Stimulated activated CD4-positive, alpha-beta T cell treated with anti-CD3 and anti-CD28 coated beads, Interleukin-15, amount 100 ng/mL, for 24 hours (primary cell): Measurements from ENCODE around the gene ARHGAP10.

Source experiments
- DNase-seq: peaks from one replicate; pipeline ENCODE4 v3.0.0-alpha.2; 2020

Gene ARHGAP10

DNA sequence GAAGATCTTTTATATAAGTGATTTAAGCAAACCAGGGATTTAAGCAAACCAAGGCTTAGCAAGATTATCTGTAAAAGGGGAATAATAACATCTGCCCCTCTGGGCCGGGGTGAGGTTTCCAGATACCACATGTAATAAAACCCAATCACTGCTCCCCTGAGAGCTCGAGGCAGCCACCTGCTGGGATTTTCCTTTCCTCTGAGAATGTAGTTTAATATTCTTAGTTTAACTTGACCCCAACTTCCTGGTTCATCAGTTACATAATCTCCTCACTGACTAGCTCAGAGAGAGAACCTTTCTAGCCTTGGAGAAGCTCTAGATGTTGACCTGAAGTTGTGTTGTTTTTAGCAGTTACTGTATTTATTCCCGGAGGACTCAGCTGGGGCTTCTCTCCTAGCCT is 322.4 kb downstream of the ARHGAP10 start:
- DNase-seq, result no peak

DNA sequence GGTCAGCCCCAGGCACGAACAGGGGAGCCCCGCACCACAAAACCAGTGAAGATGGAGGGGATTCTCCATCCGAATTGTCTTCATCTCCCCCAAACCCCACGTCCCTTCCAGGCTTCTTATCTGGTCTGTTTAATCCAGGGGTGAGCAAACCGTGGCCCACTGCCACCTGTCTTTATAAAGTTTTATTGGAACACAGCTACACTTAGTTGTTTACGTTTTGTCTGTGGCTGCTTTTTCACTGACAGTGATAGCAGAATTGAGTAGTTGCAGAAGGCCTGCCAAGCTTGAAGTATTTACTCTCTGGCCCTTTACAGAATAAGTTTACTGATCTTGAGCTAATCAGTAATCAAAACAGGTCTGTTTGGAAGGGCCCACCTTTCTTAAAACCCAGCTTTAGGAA is 324.0 kb downstream of the ARHGAP10 start:
- no peak for DNase-seq

DNA sequence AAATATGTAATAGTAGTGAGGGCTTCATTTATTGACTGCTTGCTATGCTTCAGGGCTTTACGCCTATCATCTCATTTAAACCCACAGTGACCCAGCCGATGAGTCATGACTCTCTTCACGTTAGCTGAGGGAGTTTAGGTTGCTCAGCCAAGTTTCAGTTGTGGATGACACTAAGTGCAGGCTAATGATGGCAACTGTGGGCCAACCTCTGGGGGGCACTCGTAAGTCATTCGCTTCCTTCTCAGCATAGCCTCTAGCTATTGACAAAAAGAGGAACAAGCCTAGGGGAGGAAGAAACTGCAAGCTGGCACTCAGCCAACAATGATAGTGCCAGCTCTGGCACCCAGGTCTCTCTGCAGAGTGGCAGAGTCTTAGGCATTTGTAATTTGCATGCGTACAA is 325.0 kb downstream of the ARHGAP10 start:
- peak; percentile 68 for DNase-seq

DNA sequence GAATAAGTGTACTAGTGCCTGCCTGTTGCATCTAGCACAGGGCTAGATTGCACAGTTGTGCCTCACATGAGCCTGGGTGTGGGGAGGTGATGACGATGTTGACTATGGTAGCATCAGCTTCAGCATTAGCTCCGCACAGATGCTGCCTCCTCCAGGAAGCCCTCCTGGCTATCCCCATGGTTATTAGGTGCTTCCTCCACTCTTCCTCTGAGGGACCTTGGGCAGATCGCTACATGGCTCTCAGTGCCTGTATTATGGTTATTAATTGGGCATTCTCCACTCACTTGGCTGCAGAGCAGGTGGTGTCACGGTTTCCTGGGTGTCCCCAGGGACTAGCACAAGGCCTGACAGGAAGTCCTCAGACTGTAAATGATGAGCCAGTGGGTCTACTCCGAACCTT is 325.6 kb downstream of the ARHGAP10 start:
- no peak for DNase-seq

DNA sequence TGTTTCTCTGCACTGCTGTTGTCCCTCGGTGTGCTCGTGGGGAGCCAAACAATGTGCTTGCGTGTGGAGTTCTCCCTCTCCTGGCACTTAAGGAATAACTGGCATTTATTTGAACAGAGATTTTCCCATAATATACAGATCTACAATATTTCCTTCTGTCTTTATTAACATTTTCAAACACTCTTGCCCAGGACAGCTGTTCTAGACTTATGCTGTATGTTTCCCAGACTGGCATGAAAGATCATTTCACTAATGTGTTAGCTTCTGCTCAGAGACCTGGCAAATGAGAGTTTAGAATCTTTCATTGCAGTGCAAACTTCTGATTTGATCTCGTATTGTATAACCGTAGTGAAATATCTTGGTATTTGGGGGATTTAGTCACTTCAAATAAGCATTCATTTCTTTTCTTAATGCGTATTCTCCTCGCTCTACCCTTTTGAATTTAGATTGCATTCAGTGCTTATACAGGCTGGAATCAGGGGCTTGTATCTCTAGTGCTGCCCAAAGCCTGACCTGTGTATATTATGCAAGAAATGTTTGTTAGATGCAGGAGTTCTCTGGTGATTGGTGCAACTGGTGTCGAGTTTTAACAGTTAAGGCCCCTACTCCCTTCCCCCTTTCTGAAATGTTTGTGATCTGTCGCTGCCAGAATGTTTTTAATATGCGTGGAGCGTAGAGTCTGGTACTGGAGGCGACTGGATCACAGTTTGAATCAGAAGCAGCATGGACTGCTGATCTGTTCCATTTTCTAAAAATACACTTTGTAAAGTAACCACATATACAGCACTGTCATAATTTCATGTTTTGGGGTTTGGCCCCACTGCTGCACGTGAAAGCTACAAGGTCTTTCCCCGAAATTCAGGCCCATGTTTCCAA is 326.3 kb downstream of the ARHGAP10 start:
- no peak for DNase-seq

DNA sequence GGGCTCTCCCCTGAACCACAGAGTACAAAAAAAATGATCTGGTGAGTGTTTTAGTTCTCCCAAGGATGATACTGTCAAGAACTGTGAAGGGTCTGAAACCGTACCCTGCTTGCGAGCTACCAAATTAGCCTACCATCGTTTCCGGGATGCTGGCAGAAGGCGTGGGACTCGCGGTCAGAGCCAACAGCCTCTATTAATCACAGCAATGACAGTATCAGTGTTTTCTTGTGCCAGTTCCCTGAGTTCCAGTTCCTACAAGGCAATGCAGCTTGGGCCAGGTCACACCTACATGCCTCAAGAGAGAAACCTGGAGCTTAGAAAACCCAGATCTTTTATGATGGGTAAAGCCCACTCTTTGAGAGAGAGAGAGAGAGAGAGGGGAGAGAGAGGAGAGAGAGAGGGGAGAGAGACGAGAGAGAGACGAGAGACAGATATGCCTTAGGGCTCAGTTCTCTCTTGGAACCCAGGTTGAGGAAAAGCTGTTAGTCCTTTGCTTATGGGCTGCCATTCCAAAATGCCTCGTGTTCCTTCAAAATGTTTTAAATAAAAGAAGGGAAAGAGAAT is 327.8 kb downstream of the ARHGAP10 start:
- DNase-seq, result no peak

DNA sequence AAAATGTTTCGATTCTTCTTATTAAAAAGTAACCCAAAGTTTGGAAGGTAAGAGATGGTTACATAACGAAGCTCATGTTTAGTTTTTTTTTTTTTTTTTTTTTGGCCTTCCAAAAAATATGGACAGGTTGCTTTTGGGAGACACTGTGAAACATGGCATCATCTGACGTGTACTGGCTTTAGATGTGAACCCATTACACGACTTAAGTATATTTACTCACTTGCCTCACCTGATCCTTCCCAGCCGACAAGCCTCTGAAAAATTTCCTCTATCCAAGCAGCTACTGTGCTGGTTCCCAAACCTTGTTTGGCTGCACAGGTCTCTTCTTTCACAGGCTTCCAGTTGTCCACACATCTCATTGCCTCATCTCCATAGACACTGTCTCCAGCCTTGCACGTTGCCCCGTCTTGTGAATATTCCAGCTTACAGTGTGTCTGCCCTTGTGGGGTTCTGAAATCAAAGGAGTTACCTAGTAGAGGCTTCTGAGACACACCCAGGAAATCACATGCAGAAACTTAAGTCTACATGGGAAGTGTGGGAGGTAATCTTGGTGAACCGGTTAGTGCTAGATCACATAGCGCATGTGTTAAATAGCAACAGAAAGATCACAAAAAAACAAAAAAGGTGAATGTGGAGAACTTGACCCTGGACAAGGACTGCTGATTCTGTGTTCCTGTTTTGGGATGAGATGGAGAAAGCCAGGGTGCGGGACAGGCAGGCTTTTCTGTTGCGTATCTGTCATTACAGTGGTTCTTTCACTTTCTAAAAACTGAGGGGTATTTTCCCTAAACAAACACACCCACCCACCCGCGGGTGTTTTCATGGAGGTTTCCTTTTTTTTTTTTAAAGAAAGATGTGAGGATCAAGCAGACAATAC is 328.6 kb downstream of the ARHGAP10 start:
- peak; percentile 9 for DNase-seq

DNA sequence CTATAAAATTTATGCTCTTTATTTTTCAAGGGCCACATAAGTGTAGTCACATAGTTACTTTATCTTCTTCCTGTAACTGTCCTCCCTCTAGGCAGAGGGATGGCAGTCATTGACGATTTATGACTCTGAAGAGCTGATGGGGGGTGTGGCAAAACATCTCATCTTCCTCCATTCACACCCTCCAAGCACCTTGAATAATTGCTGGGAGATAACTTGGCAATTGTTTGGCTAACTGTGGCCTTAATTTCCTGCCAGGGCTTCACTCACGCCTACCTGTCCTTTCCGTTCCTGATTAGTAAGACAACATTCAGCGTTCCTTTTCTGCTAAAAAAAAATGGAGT is 329.2 kb downstream of the ARHGAP10 start:
- DNase-seq, result no peak

DNA sequence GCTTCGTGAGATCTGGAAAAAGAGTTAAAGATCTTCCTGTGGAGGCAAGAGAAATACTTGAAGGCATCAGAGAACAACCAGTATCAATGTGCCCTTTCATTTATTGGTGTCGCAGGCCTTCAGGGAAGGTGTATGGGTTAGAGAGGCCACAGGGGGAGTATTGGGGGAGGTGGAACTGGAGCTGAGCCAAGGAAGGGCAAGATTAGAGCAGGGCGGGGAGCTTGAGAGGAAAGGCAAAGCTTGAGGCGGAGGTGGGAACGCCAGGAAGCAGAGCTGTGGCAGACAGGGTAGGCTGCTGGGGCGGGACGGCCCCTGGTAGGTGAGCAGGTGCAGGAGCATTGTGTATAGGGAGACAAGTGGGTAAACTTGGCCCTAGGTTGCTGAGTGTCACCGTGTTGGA is 329.9 kb downstream of the ARHGAP10 start:
- no peak for DNase-seq

DNA sequence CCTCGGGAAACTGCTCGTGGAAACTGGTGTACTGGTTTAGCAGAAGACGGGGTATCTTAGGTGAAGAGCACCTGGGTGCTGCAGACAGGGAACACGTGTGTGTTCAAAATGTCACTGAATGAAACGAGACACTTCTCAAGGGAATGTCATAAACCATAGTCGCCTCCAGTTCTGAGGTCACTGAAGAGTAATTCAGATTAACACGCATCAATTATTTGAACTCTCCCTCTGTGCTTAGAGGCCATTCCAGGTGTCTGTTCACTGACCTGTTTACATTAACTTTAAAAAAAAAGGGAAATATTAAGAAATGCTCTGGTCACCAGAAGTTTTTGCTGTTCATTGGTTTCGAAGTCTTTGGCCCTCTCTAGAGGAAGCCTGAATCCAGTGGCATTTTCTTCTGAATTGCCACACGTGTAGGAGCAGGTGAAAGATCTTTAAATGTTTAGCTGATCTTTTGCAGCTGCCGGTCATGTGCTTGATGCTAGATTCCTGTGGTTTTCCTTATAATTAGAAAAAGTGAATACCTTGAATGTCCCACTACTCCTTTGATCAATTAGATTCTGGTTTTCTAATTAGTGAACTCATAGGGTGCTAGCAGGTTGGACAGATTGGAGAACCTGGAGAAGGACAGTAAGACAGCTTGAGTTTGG is 330.5 kb downstream of the ARHGAP10 start:
- DNase-seq, result no peak

DNA sequence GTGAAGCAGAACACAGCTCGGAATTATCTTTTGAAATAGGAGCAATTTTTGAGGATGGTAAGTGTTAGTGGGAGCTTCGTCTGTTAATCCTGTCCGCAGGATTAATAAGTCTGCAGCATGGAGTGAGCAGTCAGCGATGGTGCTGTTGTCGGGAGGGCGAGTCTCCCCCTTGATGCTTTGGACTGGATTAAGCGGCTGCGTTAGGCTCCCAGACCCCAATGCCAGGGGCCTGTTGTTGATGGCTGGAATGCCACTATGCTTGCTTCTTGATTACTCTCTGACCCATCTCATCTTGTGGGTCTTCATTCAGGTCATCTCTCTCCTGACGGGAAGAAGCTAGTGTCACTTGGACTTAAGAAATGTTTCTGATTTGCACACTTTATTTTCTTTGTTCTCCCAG is 332.6 kb downstream of the ARHGAP10 start:
- DNase-seq, result no peak

DNA sequence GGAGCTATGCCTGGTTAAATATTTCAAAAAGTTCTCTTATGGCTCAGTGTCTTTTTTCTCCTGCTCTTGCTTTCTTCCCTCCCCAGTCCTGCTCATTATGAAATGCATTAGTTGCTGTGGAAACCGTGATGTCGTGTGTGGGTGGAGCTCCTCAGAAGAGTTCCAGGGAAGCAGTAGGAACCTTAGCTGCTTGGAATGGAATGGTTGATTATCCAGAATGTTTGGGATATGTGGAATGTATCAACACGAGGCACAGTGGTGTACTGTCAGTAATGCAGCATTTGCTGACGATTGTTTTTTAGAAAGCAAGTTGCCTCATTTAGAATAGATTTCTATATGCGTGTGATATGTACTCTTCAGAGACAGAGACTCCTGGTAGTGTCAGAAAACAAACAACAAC is 333.2 kb downstream of the ARHGAP10 start:
- no peak for DNase-seq

DNA sequence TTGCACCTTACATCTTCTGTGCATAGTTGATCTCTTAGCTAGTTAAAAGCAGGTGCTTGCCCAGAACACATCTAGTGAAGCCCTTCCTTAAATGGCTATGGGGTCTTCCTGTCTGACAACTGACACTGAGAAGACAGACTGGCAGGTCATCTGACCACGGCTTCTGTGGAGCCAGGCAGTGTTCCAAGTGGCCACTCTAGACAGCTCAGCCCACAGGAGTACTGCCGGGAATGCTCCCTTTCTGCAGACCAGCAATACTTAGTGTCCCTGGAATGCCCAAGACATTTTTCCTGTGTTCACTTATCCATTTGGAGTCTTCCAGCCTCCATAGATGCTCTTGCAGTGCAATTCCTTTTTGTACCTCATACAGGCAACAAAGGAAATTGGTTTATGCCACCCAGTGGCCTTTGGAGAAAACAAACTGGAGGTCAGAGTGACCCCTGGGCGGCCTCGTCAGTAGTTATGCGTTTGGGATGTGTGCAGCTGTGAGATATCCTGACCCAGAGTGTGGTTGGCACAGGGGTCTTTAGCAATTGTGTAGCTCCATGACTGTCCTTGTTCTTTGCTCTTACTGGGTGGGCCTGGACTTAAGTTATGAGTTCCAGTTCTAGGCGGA is 335.5 kb downstream of the ARHGAP10 start:
- DNase-seq, result no peak

DNA sequence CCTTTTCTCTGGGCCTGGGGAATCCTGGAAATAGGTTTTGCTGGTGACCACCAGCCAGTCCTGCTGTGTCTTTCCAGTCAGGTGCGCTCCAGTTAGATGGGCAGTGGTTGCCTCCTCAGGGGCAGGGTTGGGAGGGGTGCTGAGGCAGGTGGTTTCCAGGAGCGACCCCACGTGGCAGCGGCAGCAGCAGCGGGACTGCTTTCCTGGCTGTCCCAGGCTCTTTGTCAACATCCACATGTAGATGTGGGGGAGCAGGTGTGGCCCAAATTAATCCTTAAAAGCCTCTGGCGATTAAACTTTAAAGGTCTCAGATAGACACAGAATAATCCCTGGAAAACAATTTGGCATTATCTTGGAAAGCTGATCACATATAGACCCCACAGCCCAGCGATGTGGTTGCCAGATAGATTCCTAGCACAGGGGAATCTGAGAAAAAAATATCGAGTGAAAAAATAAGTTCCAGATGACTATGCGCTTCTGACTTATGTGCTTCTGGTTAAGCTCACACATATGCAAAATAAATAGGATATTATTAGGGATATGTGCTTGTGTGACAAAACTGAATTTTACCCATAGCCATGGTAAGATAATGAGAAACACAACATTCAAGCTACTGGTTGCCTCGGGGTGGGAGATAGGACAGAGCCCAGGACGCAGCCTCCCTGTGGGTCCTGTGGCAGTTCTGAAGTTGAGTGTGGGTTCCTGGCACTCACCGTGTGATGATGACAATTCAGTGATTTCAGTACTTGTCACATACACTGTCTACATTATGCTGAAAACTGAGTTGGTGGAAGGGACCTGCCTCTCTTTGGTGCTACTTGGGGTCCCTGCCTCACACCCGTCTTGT is 336.4 kb downstream of the ARHGAP10 start:
- no peak for DNase-seq

DNA sequence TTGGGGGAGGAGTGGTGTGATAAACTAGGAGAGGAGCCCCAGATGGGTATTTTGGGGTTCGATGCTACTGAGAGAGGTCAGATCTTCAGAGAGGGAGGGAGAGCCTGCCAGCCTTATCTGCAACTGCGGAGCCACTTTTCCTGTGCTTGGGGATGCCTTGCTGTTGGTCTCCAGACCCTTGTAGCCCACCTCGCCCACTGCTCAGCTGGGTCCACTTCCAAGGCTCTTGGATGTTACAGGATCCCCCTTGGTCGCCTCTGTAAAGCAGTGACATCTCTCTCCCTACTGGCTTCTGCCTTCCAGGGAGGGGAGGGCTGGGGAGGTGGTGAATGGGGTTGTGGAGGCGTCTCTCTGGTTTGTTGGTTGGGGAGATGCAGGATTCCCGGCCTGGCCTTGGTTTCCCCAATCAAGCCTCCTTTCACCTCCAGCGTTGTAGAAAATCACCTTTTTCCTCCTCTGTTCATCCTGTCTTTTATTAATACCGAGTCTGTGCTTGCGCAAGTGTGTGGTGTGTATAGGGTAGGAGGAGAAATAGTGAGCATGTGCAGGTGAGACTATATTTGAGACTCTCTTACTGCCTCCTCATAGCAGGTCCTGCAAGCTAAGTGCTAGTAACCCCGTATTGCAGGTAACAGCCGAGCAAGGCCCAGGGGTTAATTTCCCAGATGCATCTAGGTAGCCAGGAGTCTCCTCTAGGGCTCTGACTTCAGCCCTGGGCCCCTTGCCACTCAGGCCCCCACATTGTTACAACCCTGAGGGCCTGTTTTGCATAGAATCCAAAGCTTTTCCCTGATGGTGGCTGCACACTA is 337.4 kb downstream of the ARHGAP10 start:
- DNase-seq, result no peak

DNA sequence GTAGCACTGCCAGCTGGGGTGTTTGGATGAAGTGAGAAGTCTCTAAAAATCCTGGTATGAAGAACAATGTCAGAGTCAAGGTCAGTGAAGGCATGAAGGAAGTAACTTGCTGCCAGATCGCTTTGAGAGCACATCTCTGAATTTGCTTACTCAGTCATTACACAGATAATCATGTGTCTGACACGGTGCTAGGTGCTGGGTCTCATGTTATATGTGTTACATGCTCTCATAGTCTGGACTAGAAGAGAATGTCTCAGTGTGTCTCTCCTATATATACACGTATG is 337.9 kb downstream of the ARHGAP10 start:
- DNase-seq, result no peak

DNA sequence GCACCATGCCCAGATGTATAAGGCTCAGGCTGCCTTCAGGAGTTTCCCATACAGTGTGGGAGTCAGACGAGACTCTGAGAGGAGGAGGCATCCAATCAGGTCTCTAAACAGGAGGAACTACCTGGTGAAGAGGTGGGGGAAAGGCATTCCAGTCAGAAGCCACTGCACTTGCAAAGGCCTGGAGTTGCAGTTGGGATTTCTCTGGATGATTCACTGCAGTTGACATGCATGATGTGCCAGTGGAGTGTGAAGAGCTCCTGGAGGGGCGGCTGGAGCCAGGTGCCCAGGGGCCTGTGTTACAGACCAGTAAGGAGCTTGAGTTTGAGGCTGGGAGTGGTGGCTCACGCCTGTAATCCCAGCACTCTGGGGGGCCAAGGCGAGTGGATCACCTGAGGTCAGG is 339.1 kb downstream of the ARHGAP10 start:
- no peak for DNase-seq

DNA sequence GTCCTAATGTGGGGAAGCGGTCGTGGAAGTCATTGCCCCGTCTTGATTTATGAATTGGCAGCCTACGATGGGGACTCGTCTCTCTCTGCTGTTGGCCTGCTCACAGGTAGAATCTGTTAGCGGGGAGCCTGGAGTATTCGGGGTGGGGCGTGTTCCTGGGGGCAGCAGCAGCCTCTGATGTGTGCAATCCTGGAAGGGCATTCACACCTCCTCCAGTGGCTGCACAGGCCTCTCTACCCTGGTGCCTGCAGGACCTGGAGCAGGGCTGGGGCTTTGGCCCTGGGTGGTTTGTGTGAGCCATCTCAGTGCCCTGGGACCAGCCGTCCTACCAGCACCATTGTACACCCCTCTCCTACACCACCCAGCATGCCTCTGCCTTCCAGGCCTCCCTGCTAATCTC is 340.9 kb downstream of the ARHGAP10 start:
- no peak for DNase-seq

DNA sequence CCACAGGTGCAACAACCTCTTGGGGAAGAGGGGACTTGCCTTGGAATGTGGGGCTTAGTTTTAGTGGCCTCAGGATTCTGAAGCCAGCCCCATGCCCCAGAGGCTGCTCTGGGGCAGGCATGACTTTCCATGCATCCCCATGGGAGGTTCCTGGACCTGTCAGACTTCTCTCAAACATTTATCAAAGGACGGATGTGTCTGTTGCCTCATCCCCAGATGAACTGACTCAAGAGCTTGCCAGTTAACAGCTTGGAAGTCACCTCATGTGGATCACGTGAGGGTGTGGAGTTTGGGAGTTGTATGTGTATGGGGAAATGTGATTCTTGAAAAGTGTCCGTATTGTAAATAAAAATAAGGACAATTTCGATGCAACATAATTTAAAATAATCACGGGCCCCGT is 341.5 kb downstream of the ARHGAP10 start:
- DNase-seq, result no peak

DNA sequence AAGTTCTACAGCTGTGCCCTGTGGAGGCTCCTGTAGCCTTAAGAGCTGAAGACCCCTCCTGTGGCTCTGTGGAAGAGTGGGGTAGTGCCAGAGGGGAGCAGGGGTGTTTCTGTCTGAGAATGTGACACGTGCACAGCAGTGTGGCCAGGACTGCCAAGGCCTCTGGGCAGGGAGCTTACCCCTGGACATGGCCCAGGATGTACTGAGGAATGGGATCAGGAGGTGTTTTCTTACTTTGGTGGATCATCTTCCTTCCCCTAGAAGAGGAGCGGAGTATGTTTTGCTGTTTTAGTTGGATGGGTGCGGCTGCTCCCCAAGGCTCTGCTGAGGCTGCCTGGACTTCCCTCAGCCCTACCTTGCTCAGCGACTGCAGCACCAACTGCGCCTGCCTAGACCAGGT is 342.6 kb downstream of the ARHGAP10 start:
- no peak for DNase-seq

DNA sequence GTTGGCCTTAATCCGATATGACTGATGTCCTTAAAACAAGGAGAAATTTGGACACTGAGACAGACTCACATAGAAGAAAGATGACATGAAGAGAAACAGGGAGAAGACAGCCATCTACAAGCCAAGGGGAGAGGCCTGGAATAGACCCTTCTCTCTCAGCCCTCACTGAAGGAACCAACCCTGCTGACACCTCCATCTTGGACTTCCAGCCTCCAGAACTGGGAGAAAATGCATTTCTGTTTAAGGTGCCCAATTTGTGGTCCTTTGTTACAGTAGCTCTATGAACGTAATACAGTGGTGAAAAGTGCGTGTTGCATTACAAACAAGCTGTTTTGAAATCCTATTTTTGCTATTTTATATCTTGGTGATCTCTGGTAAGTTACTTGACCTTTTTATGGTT is 343.6 kb downstream of the ARHGAP10 start:
- DNase-seq, result no peak
